Activated CD4-positive, CD25-positive, alpha-beta regulatory T cell treated with anti-CD3 and anti-CD28 coated beads, Interleukin-2, amount 50 U/mL, for 24 hours (primary cell): Measurements from ENCODE around the gene PRR13.

Experiments
- ATAC-seq, 2 donors: fragments of 150-1000 bp; cut with Tn5 transposase; one replicate each; pipeline ENCODE4 v1.10.0; 2021; ENCODE audit warnings: mild to moderate bottlenecking in 1 of 2, moderate library complexity in 1 of 2

PRR13 gene

GRCh38 chr12:53493610-53494391 lies 52.3 kb downstream of the PRR13 start:
- no peak for ATAC-seq
